Measurements from ENCODE around the gene JKAMP.

DNA sequence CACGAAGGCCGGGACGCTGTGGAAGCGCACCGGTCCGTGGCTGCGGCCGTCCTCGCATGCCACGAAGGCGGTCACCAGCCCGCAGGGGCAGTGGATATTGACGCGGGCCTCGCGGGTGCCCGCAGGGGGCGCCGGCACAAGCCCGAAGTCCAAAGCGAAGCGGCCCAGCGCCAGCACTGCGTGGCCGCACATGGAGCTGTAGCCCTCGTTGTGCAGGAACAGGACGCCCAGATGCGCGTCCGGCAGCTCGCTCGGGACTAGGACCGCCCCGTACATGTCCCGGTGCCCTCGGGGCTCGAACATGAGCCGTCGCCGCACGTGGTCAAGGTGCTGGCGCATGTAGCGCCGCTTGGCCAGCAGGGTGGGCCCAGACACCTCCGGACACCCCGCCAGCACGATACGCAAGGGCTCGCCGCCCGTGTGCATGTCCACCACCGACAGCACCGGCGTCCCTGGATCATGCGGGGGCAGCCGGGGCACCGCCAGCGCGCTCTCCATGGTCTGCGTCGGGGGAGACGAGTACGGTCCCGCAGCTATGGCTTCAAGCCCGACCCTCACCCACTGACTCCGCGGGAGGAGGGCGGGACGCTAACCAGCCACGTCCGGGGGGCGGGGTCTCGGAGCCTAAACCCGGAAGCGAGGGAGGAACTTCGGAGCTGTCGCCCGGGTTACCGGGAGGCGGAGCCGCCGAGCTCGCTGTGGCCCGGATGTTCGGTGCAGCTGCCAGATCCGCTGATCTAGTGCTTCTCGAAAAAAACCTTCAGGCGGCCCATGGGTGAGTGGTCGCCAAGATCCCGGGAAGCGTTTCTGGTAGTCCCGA is at the start of gene JKAMP, which contains the start of gene L3HYPDH:
- peak in 5 of 7 experiments; percentile 46 to 64 (median 58) for TF ChIP-seq CTCF (IDR thresholded peaks at IDR 0.05)
- TF ChIP-seq POLR2AphosphoS5 (IDR thresholded peaks at IDR 0.05) = peak; percentile 23 to 94 (median 73)
- no peak for TF ChIP-seq EP300 (IDR thresholded peaks at IDR 0.05)

Data from stomach (tissue), 4 donors.